DMS53 (cell line): ENCODE data around the gene ZFP36L1.

Experiments
- DNase-seq: peaks from one replicate; lab custom pipeline; 2025; lab: John Stamatoyannopoulos, UW

Gene ZFP36L1

GRCh38 chr14:68738559-68738958 is 54.3 kb downstream of the ZFP36L1 start:
- DNase-seq: no peak
